K562 (cell line): ENCODE results near the gene RARRES2. TPM values are rescaled to one million over a fixed set of nuclear protein-coding genes. Genes with fewer than 3 reads are reported as not detected.
A peak's percentile ranks its signal among the peaks of the same experiment; 100 is the strongest.

ENCODE experiments used
- CBFA2T3 ChIP-seq: fragments of 450-650 bp; IDR thresholded peaks from 2 replicates; pipeline ENCODE4 v1.6.1; 2017
- DDX20 ChIP-seq: fragments of 450-650 bp; IDR thresholded peaks from 2 replicates; pipeline ENCODE4 v1.6.1; 2016; ENCODE audit warnings: missing genetic modification characterization, low read depth, mild to moderate bottlenecking, missing compliant biosample characterization, moderate library complexity
- EGR1 ChIP-seq: fragments of 450-650 bp; conservative IDR thresholded peaks from 2 replicates; pipeline ENCODE4 v1.6.1; 2017; ENCODE audit warnings: mild to moderate bottlenecking
- ETV6 ChIP-seq, 3 experiments: fragments of 150-350 bp in 1 of 3; sonication (generic) in 1 of 3; formaldehyde crosslinking in 1 of 3; IDR thresholded peaks; 2 replicates each; pipeline versions ENCODE4 v1.6.1 to v1.8.0; 2014 to 2022; ENCODE audit warnings: borderline replicate concordance in 2 of 3, low read depth in 2 of 3, antibody characterized with exemption in 1 of 3, low read length in 1 of 3, mild to moderate bottlenecking in 1 of 3, missing genetic modification reagents in 1 of 3
- FIP1L1 ChIP-seq: fragments of 200-400 bp; formaldehyde crosslinking; IDR thresholded peaks from 2 replicates; pipeline ENCODE4 v1.6.1; 2018; ENCODE audit warnings: mild to moderate bottlenecking, low read depth, low read length; ENCODE audit not compliant: poor library complexity, severe bottlenecking
- GABPB2 ChIP-seq: fragments of 250-450 bp; sonication (Bioruptor Pico); conservative IDR thresholded peaks from 2 replicates; pipeline ENCODE4 v1.5.1; 2021; ENCODE audit warnings: mild to moderate bottlenecking
- HDAC8 ChIP-seq: fragments of 450-650 bp; IDR thresholded peaks from 2 replicates; pipeline ENCODE4 v1.6.1; 2016; ENCODE audit warnings: mild to moderate bottlenecking, missing genetic modification characterization, moderate library complexity, missing compliant biosample characterization
- MYBL2 ChIP-seq, 2 experiments: fragments of 450-650 bp in 1 of 2; sonication (generic) in 1 of 2; formaldehyde crosslinking in 1 of 2; IDR thresholded peaks; 2 replicates each; pipeline versions ENCODE4 v1.6.1 to v1.8.1; 2017 to 2022; ENCODE audit warnings: borderline replicate concordance in 1 of 2, inconsistent platforms in 1 of 2, low read depth in 1 of 2, mild to moderate bottlenecking in 1 of 2, missing genetic modification reagents in 1 of 2, moderate library complexity in 1 of 2
- PHB ChIP-seq: fragments of 250-450 bp; sonication (Bioruptor Pico); IDR thresholded peaks from 2 replicates; pipeline ENCODE4 v1.5.0; 2021
- PHTF2 ChIP-seq: fragments of 250-450 bp; sonication (Bioruptor Pico); IDR thresholded peaks from 2 replicates; pipeline ENCODE4 v1.5.0; 2021; ENCODE audit warnings: mild to moderate bottlenecking
- RHOXF2B ChIP-seq: fragments of 250-450 bp; sonication (Bioruptor Pico); conservative IDR thresholded peaks from 2 replicates; pipeline ENCODE4 v1.5.1; 2021
- SRSF9 ChIP-seq: fragments of 200-400 bp; formaldehyde crosslinking; IDR thresholded peaks from 2 replicates; pipeline ENCODE4 v1.6.1; 2017; ENCODE audit warnings: low read depth, low read length, borderline replicate concordance
- ZNF146 ChIP-seq: IDR thresholded peaks from one replicate; pipeline ENCODE4 v1.6.1; 2018; ENCODE audit warnings: missing compliant biosample characterization; ENCODE audit not compliant: unreplicated experiment
- ZNF24 ChIP-seq: fragments of 450-650 bp; IDR thresholded peaks from 2 replicates; pipeline ENCODE4 v1.6.1; 2016
- ZNF324 ChIP-seq: fragments of 250-450 bp; sonication (Bioruptor Pico); IDR thresholded peaks from 2 replicates; pipeline ENCODE4 v1.4.0; 2020; ENCODE audit warnings: mild to moderate bottlenecking
- ZNF780A ChIP-seq: fragments of 250-450 bp; sonication (Bioruptor Pico); IDR thresholded peaks from 2 replicates; pipeline ENCODE4 v1.5.0; 2021; ENCODE audit warnings: mild to moderate bottlenecking
- ZSCAN29 ChIP-seq: fragments of 450-650 bp; IDR thresholded peaks from 2 replicates; pipeline ENCODE4 v1.6.1; 2017
- polyA plus RNA-seq, 8 experiments: library from polyadenylated mRNA; depleted of rRNA in 4 of 8; stranded (reverse) in 5 of 8; unstranded in 3 of 8; fragments of >200 nt; fragmentation: Nextera tagmentation in 2 of 8; fragmentation: Illumina TruSeq in 1 of 8; extraction: Ambion mirVana in 2 of 8; extraction: Trizol in 1 of 8; gene quantifications; 2 replicates each; pipeline versions ENCODE4 v1.2.1 to v1.2.3, GENCODE V29; 2011 to 2014; ENCODE audit warnings: inconsistent platforms in 1 of 8, missing spikeins in 1 of 8
- total RNA-seq, 7 experiments: library from RNA; depleted of rRNA in 6 of 7; stranded (reverse); fragments of >200 nt in 6 of 7; fragmentation: Illumina TruSeq in 2 of 7; extraction: Trizol in 2 of 7; gene quantifications; 2 replicates each; pipeline versions ENCODE4 v1.2.1 to v1.2.3, GENCODE V29; 2011 to 2021; ENCODE audit warnings: low replicate concordance in 1 of 7
- TF ChIP-seq, protein P1 (sequence below), 2 experiments: fragments of 450-650 bp; IDR thresholded peaks; 2 replicates each; pipeline ENCODE4 v1.6.1; 2016; ENCODE audit warnings: mild to moderate bottlenecking in 2 of 2, borderline replicate concordance in 1 of 2, low read depth in 1 of 2, moderate library complexity in 1 of 2
- TF ChIP-seq, protein P2 (sequence below): fragments of 450-650 bp; formaldehyde crosslinking; IDR thresholded peaks from 2 replicates; pipeline ENCODE4 v1.4.0; 2022; ENCODE audit warnings: missing genetic modification characterization
- TF ChIP-seq, protein P3 (sequence below): fragments of 250-450 bp; sonication (Bioruptor Pico); IDR thresholded peaks from 2 replicates; pipeline ENCODE4 v1.8.0; 2022; ENCODE audit warnings: moderate library complexity, mild to moderate bottlenecking, inconsistent platforms

RARRES2 gene
- total and polyA plus RNA-seq, 9 of the 15 experiments (the other 6 are each of a cell fraction or from before 2014, with no cell fraction given): 0.11 to 1.7 (median 0.23) TPM; not detected in 6

DNA sequence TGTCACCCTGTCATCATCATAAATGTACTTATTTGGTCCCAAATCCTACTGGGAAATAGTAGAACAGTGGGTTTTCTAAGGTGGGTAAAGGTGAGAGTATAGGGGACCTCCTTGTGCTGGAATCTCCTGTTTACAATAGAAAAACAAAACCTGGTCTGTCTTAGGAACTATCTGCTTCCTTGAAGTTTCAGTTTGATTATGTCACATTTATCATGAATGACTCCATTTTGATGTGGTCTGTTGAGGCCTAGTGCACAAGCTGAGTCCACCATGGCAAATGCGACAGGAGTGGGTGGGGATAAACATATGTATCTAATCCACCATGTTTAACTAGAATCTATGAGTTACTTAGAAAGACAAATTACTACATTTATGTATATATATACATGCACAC, 14.2 kb upstream of the RARRES2 start (continued):
- TF ChIP-seq MYBL2 (IDR thresholded peaks at IDR 0.05; ENCODE audit: low read depth) (no peak), MYBL2 (CRISPR knock-in tag; IDR thresholded peaks at IDR 0.05; ENCODE audit: borderline replicate concordance) (no peak), HDAC8 (tag) (peak; percentile 53; the same call in 1 of the 2 replicates), EGR1 (no peak), FIP1L1 (no peak), ZNF24 (no peak), RHOXF2B (CRISPR knock-in tag) (0 out of 2 replicates have a peak, but pooled peaks have one; percentile 63), PHB (CRISPR knock-in tag) (no peak), PHTF2 (CRISPR knock-in tag) (no peak), ZSCAN29 (no peak), ZNF780A (CRISPR knock-in tag) (no peak), GABPB2 (no peak), DDX20 (tag) (peak; percentile 91), ETV6 (IDR thresholded peaks at IDR 0.05; ENCODE audit: borderline replicate concordance in 1 of 2, low read depth in 2 of 2, low read length in 1 of 2) (no peak), ETV6 (CRISPR knock-in tag; IDR thresholded peaks at IDR 0.05; ENCODE audit: borderline replicate concordance) (no peak), CBFA2T3 (no peak), ZNF324 (no peak), SRSF9 (no peak), ZNF146 (CRISPR knock-in tag) (no peak)
- TF ChIP-seq, protein P1, sequence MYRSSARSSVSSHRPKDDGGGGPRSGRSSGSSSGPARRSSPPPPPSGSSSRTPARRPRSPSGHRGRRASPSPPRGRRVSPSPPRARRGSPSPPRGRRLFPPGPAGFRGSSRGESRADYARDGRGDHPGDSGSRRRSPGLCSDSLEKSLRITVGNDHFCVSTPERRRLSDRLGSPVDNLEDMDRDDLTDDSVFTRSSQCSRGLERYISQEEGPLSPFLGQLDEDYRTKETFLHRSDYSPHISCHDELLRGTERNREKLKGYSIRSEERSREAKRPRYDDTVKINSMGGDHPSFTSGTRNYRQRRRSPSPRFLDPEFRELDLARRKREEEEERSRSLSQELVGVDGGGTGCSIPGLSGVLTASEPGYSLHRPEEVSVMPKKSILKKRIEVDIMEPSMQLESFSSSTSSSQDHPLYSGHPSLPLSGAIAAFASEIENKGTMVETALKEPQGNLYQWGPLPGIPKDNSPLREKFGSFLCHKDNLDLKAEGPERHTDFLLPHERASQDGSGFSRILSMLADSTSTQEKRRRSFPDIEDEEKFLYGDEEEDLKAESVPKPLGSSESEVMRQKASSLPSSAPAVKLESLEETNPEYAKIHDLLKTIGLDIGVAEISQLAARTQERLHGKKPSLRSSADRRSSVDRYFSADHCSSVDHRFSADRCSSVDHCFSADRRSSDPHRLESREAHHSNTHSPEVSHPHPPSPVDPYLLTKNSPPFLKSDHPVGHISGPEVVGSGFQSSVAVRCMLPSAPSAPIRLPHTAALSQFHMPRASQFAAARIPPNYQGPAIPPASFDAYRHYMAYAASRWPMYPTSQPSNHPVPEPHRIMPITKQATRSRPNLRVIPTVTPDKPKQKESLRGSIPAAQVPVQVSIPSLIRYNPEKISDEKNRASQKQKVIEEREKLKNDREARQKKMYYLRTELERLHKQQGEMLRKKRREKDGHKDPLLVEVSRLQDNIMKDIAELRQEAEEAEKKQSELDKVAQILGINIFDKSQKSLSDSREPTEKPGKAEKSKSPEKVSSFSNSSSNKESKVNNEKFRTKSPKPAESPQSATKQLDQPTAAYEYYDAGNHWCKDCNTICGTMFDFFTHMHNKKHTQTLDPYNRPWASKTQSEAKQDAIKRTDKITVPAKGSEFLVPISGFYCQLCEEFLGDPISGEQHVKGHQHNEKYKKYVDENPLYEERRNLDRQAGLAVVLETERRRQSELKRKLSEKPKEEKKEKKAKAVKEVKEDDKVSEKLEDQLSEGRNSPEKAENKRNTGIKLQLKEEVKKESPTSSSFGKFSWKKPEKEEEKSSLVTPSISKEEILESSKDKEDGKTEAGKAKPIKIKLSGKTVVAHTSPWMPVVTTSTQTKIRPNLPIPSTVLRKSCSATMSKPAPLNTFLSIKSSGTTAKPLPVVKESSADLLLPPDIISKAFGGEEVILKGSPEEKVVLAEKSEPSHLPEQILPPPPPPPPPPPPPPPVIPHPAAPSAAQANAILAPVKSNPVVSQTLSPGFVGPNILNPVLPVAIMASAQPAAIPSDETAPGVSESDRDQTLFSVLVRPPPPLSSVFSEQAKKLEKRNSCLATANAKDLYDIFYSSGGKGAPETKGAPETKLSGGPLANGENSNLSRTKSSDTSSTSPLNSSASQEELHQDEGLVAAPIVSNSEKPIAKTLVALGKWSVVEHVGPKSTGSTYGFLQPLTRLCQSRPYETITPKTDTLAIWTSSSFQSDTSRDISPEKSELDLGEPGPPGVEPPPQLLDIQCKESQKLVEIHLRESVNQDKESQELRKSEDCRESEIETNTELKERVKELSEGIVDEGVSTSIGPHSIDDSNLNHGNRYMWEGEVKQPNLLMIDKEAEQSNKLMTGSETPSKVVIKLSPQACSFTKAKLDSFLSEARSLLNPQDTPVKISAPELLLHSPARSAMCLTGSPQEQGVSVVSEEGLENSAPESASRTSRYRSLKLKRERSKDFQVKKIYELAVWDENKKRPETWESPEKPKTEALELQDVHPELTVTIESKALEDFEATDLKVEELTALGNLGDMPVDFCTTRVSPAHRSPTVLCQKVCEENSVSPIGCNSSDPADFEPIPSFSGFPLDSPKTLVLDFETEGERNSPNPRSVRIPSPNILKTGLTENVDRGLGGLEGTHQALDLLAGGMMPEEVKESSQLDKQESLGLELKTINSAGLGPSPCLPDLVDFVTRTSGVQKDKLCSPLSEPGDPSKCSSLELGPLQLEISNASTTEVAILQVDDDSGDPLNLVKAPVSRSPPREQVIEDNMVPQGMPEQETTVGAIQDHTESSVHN (IDR thresholded peaks at IDR 0.05; ENCODE audit: borderline replicate concordance in 1 of 2, low read depth in 1 of 2): no peak
- TF ChIP-seq, protein P2, sequence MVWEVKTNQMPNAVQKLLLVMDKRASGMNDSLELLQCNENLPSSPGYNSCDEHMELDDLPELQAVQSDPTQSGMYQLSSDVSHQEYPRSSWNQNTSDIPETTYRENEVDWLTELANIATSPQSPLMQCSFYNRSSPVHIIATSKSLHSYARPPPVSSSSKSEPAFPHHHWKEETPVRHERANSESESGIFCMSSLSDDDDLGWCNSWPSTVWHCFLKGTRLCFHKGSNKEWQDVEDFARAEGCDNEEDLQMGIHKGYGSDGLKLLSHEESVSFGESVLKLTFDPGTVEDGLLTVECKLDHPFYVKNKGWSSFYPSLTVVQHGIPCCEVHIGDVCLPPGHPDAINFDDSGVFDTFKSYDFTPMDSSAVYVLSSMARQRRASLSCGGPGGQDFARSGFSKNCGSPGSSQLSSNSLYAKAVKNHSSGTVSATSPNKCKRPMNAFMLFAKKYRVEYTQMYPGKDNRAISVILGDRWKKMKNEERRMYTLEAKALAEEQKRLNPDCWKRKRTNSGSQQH (CRISPR knock-in tag): no peak
- TF ChIP-seq, protein P3, sequence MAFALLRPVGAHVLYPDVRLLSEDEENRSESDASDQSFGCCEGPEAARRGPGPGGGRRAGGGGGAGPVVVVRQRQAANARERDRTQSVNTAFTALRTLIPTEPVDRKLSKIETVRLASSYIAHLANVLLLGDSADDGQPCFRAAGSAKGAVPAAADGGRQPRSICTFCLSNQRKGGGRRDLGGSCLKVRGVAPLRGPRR (CRISPR knock-in tag): no peak; the same call in 1 of the 2 replicates
